HG03045 (cell line): Measurements from ENCODE around the gene CDH12.
"Not testable (repeated sequence)": the region's sequence is repeated elsewhere in the genome, so short reads cannot be mapped to it uniquely, and the experiment has no call there.

ENCODE experiments used
- ATAC-seq: cut with Tn5 transposase; IDR thresholded peaks from one replicate; pipeline ENCODE4 v1.9.1; 2021; ENCODE audit warnings: mild to moderate bottlenecking, moderate library complexity; ENCODE audit not compliant: unreplicated experiment

CDH12 gene

DNA sequence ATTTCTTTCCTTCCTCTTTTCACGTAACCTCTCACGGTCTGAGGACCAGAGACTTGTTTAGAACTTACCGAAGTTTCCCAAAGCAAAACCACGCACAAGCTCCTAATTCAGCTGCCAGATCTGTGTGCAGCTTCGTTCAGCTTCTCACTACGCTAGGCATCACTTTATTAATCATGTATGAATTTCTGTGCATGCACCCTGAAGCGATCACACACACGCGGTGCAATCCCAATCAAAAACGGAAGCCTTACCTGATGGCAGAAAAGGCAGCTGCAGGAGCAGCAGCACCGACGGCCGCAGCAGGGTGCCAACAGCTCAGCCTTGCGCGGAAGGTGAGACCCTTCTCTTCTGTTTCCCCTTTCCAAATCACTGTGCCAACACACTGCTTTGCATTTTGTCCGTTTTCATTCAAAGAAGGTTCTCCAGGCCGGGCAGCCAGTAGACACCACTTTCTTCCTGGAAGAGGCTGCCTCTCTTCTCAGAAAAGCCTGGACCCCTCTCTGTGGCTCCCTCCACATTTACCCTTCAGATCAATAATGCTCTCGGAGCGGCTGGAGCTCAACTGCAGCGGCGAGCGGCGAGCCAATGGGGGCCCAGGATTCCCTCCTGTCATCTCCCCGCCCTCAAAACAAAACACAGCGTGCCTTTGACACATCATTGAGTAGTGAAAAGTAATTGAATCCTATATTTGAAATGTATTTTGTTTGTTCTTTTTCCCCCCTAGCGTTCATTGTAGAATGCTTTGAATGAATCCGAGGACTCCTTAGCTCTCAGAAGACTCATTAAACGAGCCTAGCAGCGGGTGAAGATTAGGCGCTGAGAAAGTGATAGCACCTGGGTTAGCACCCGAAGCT lies at the start of gene CDH12:
TSS of gene CDH12 (minus strand) at position 538 of the 854 bp plus-strand sequence.
- no peak for ATAC-seq

GRCh38 chr5:22901885-22902284 lies 48.7 kb upstream of the CDH12 start:
- ATAC-seq, result no peak

DNA sequence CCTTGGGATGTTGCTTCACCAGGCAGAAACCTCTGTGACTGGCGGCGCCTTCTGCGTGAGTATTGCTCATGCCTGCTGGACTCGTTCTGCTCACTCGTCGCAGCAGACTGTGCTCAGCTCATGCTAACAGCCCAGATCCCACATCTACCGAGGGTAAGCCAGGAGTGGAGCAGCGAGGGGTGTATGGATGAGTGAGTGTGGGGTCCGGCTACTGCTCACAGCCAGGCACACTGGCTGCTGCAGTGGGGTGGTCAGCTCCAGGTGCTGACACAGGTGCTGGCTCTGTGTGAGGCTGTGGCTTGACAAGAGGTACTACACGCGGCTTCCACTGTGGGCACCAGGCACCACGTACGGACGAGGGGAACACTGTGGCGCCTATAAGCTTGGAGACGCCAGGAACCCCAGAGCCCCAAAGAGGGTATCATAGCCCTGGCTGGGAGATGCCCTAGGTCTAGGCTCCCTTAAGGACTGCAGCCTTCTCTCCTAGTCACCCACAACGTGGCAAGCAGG lies 47.7 kb upstream of the CDH12 start:
- ATAC-seq, result no peak

GRCh38 chr5:22899341-22899740 lies 46.2 kb upstream of the CDH12 start:
- no peak for ATAC-seq

GRCh38 chr5:22896152-22896551 lies 43.0 kb upstream of the CDH12 start:
- no peak for ATAC-seq

GRCh38 chr5:22892441-22892840 lies 39.3 kb upstream of the CDH12 start:
- no peak for ATAC-seq

DNA sequence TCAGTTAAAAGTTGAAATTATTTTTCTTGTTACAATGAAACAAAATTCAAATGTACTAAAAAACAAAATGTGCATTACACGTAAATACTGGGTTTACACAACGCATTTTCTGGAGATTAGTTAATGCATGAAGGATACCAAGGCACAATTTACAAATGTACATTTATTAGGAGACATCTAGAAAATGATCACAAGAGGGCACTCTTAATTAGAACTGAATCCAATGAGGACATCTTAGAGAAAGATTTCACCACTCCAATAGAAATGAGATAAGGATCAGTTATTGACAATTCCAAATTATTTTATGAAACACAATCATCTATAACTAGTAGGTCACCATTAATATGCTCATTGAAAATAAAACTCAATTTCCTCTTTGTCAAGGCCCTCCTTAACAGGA lies 36.6 kb upstream of the CDH12 start:
- ATAC-seq, result no peak

DNA sequence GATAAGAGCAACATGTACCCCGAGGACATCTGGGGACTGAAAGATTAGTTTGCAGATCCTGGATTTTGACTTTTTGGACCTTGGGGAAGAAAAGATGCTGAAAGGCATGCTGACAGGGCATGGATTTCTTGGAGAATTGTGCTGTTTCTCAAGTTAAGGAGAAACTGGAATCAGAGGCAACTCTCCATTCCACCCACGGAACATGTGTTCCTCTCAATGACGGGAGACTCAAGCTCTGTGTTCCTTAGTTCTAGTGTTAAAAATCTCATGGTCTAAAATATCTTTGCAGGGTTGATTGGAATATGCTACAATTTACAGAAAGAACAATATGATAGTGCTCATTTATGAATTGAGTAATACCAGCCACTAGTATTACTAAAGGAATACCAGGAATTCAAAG lies 34.4 kb upstream of the CDH12 start:
- ATAC-seq, result no peak

DNA sequence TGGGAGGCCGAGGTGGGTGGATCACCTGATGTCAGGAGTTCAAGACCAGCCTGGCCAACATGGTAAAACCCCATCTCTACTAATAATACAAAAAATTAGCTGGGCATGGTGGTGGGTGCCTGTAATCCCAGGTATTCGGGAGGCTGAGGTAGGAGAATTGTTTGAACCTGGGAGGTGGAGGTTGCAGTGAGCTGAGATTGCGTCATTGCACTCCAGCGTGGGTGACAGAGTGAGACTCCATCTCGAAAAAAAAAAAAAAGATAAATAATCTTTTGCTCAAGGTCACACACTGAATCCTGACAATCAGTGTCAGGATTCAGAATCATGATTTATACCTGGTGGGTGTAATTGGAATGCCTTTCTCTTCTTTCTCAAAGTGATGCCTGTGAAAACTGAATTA lies 5.8 kb upstream of the CDH12 start:
- not testable (repeated sequence) for ATAC-seq

GRCh38 chr5:22855824-22856223 lies 2.7 kb upstream of the CDH12 start:
- ATAC-seq, result no peak

DNA sequence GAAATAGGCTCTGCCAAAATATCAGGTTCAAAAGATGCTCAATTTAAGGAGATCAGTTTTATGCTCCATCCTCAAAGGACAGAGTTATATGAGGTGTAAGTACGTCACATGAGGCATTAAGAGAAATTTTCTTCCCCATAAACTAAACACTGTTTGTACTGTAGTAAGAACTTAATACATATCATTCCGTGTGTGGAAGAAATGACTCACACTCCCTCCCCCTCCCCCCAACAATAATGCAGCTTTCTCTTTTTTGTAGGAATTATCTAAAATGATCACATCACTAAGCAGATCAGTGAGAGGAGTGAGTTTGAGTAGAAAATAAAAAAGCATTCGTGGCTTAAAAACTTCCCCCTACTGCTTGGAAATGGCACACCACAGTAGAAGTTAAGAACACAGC lies 2.2 kb downstream of the CDH12 start:
- no peak for ATAC-seq

- no peak for ATAC-seq
These were observed 6.5 kb downstream of the CDH12 start for GRCh38 chr5:22846693-22847092.

GRCh38 chr5:22844636-22845035 lies 8.5 kb downstream of the CDH12 start:
- ATAC-seq, result no peak

GRCh38 chr5:22844155-22844554 lies 9.0 kb downstream of the CDH12 start:
- ATAC-seq, result no peak

DNA sequence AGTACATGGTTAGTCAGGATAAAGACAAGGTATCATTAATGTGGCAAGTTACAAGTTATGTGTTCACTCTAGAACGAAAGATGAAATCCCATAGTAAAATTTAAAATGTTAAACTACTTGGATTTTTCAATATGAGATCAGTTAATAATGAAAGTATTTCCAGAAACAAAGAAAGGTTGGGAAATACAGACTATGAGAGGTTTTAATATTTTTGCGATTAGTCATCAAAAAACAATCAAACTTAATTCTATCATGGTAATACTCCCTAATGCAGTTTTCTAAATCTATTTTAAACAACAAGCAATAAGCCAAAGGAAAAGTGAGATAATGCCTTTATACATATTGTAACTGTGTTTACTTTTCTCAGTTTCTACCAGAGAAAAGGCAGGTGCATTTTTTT lies 10.6 kb downstream of the CDH12 start:
- ATAC-seq, result no peak

DNA sequence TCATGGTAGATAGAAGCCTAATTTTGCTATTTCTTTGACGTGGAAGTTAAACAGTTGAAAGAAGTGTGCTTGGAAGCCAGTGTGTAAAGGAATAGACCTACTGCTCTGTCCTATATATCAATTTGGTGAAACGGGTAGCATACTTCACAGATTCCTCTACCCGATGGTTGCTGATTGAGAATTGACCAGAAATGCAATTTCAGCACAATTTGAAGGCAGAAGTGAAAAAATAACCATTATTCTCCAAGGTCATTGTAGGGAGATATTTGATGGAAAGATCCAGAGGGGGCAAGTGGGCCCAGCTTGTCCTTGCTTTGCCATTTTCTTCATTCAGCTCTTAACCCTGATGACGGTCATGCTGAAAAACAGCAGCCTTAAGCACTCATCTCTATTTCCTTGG lies 15.3 kb downstream of the CDH12 start:
- ATAC-seq, result no peak

GRCh38 chr5:22835686-22836085 lies 17.5 kb downstream of the CDH12 start:
- ATAC-seq, result no peak

DNA sequence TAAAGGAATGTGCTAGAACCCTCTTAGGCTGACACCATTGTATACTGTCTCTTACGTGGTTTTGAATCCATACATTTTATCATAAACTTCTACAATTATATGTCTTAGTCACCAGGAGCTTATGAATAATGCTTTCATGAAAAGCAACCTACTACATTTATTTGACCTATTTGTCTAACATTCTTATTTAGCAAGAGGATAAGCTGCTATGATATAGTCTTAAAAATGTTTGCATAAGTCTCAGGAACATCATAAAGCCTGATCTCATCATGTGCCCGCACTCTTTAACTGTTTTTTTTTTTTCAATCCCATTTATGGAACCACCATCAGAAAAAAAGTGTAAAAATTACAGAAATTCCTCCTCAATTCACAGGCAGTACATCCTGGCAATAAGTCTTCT lies 59.7 kb downstream of the CDH12 start:
- no peak for ATAC-seq

GRCh38 chr5:22787807-22788206 lies 65.3 kb downstream of the CDH12 start:
- no peak for ATAC-seq

GRCh38 chr5:22787398-22787797 lies 65.7 kb downstream of the CDH12 start:
- no peak for ATAC-seq

- no peak for ATAC-seq
These were observed 72.4 kb downstream of the CDH12 start for GRCh38 chr5:22780756-22781155.

GRCh38 chr5:22779499-22779898 lies 73.6 kb downstream of the CDH12 start:
- no peak for ATAC-seq

- ATAC-seq, result no peak
These were observed 76.9 kb downstream of the CDH12 start for GRCh38 chr5:22776285-22776684.
